Activated CD4-positive, alpha-beta T cell treated with anti-CD3 and anti-CD28 coated beads, Interleukin-2, amount 50 U/mL, for 24 hours (primary cell): ENCODE results near the gene JAKMIP2.
"Not testable (repeated sequence)": the region's sequence is repeated elsewhere in the genome, so short reads cannot be mapped to it uniquely, and the experiment has no call there.

ENCODE experiments used
- DNase-seq, 2 donors: peaks; one replicate each; pipeline ENCODE4 v3.0.0-alpha.2; 2020; ENCODE audit warnings: low read depth in 1 of 2, low spot score in 1 of 2

The JAKMIP2 gene

GRCh38 chr5:147659166-147659929, 123.2 kb downstream of the JAKMIP2 start:
- DNase-seq: no peak

GRCh38 chr5:147658293-147658932, 124.1 kb downstream of the JAKMIP2 start:
- no peak for DNase-seq

- DNase-seq: no peak
These were observed 133.9 kb downstream of the JAKMIP2 start for GRCh38 chr5:147648597-147648996.

- DNase-seq: no peak
These were observed 137.3 kb downstream of the JAKMIP2 start for GRCh38 chr5:147645197-147645596.

GRCh38 chr5:147644460-147644859, 138.1 kb downstream of the JAKMIP2 start:
- no peak for DNase-seq

- no peak for DNase-seq
These were observed 139.4 kb downstream of the JAKMIP2 start for GRCh38 chr5:147643142-147643541.

- no peak for DNase-seq
These were observed 139.9 kb downstream of the JAKMIP2 start for GRCh38 chr5:147642666-147643065.

- DNase-seq: no peak
These were observed 143.2 kb downstream of the JAKMIP2 start for GRCh38 chr5:147639321-147639720.

- DNase-seq: no peak
These were observed 145.9 kb downstream of the JAKMIP2 start for GRCh38 chr5:147636729-147636984.

GRCh38 chr5:147635882-147636728, 146.4 kb downstream of the JAKMIP2 start:
- no peak for DNase-seq

GRCh38 chr5:147635439-147635838, 147.1 kb downstream of the JAKMIP2 start:
- DNase-seq: not testable (repeated sequence)

GRCh38 chr5:147633173-147633572, 149.4 kb downstream of the JAKMIP2 start:
- no peak for DNase-seq

- DNase-seq: no peak
These were observed 151.0 kb downstream of the JAKMIP2 start for GRCh38 chr5:147631428-147632003.

GRCh38 chr5:147629196-147629595, 153.3 kb downstream of the JAKMIP2 start:
- DNase-seq: no peak

- DNase-seq: peak; percentile 2 to 32
These were observed 154.3 kb downstream of the JAKMIP2 start for GRCh38 chr5:147628058-147628895.

GRCh38 chr5:147626464-147626863, 156.1 kb downstream of the JAKMIP2 start:
- no peak for DNase-seq

GRCh38 chr5:147621016-147621415, 161.5 kb downstream of the JAKMIP2 start:
- no peak for DNase-seq

GRCh38 chr5:147619281-147619878, 163.1 kb downstream of the JAKMIP2 start:
- DNase-seq: no peak

GRCh38 chr5:147617711-147618350, 164.7 kb downstream of the JAKMIP2 start:
- DNase-seq: no peak

- DNase-seq: no peak
These were observed 165.3 kb downstream of the JAKMIP2 start for GRCh38 chr5:147617191-147617606.
